Measurements from ENCODE around the gene CRLF1. TPM values are rescaled to one million over a fixed set of nuclear protein-coding genes. Genes with fewer than 3 reads are reported as not detected.
A peak's percentile ranks its signal among the peaks of the same experiment; 100 is the strongest.
"Not testable (repeated sequence)": the region's sequence is repeated elsewhere in the genome, so short reads cannot be mapped to it uniquely, and the experiment has no call there.

CRLF1 gene
- polyA plus RNA-seq, 1 donor = 3.4 TPM

GRCh38 chr19:18592732-18593131, 13.9 kb downstream of the CRLF1 start:
- DNase-seq = not testable (repeated sequence)

- no peak for DNase-seq
Observed at GRCh38 chr19:18591735-18592385, 14.7 kb downstream of the CRLF1 start.

- DNase-seq = peak; percentile 83
Observed at GRCh38 chr19:18590273-18591272, 16.0 kb downstream of the CRLF1 start.

DNA sequence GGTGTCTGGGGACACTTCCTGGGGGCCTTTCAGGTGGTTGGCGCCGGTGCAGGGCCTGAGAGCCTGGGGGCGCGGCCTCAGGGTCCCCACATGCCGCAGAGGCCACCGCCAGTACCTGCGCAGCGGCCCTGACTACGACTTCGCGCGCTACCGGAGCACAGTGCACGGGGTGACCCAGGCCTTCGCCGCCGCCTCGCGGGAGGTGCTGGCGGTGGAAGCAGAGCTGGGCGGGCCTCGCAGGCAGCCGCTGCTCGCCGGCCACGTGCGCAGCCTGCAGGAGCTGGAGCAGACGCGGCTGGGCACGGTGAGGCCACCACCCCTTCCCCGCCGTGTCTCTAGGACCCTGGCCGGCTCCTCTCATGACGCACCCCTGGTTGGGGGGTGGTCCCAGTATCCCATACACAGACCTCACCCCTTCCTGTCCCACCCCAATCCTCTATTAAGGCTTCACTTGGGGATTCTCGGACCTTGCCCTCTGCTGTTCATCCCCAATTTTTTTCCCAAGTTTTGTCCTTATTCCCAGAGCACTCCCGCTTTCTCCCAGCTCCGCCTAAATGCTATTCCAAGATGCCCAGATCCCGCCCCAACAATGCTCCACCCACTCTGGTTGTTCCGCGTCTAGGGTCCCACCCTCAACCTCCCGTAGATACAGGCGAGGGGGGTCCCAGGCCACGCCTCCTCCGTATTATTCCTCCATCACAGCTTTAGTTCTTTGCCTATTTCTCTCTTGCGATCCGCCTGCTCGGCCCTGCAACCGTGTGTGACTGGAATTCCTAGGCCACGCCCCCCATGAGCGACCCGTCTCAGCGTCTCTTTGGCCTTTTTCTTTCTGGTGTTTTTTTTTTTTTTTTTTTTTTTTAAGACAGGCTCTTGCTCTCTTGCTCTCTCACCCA, 17.0 kb downstream of the CRLF1 start:
- DNase-seq = peak; percentile 66

- DNase-seq = peak; percentile 84
Observed at GRCh38 chr19:18588611-18589379, 17.8 kb downstream of the CRLF1 start, which contains the start of gene REX1BD. Gene REX1BD (plus strand): TSS chr19:18588798. CDS start chr19:18588802, 4 bp downstream.

- DNase-seq = no peak
Observed at GRCh38 chr19:18587962-18588610, 18.5 kb downstream of the CRLF1 start.

DNA sequence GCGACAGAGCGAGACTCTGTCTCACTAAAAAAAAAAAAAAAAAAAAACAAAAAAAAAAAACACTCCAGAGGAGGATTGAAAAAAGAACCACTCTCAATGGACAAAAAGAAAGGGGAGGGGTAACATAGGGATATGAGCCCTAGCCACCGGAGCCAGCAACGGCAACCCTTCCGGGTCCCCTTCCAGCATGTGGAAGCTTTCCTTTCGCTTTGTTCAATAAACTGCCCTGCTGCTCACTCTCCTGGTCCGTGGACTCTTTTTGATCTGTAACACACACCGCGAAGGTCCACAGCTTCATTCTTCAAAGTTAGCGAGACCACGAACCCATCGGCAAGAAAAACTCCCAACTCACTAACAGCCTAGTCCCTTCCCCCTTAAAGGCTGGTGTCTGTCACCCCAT, 19.0 kb downstream of the CRLF1 start:
- no peak for DNase-seq

DNA sequence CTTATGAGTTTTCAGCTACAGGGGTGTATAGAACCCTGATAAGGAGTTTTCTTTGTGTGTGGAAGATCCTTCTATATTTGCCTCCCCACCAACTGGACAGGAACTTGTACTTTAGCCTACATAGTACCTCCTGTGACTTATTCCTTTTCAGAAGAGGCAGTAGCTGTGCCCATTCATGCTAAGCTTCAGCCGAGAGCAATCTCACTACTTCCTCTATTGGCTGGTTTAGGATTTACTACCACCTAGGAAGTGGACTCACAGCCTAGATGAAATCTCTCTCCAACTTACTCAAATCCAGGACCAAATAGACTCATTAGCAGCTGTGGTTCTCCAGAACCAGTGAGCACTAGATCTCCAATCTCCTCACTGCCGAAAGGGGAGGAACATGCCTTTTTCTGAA, 20.3 kb downstream of the CRLF1 start:
- no peak for DNase-seq

DNA sequence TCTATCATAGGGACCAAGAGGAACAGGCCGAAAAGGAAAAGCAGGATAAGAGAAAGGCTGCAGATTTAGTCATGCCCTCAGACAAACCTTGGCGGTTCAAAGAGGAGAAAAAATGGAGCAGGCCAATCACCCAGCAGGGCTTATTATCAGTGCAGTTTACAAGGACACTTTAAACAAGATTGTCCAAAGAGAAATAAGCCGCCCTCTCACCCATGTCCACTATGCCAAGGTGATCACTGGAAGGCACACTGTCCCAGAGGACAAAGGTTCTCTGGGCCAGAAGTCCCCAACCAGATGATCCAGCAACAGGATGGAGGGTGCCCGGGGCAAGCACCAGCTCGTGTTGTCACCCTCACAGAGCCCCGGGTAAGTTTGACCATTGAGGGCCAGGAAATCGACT, 26.3 kb downstream of the CRLF1 start:
- DNase-seq = no peak

- no peak for DNase-seq
Observed at GRCh38 chr19:18577365-18577914, 29.2 kb downstream of the CRLF1 start.

- DNase-seq = no peak
Observed at GRCh38 chr19:18576383-18576782, 30.2 kb downstream of the CRLF1 start.

DNA sequence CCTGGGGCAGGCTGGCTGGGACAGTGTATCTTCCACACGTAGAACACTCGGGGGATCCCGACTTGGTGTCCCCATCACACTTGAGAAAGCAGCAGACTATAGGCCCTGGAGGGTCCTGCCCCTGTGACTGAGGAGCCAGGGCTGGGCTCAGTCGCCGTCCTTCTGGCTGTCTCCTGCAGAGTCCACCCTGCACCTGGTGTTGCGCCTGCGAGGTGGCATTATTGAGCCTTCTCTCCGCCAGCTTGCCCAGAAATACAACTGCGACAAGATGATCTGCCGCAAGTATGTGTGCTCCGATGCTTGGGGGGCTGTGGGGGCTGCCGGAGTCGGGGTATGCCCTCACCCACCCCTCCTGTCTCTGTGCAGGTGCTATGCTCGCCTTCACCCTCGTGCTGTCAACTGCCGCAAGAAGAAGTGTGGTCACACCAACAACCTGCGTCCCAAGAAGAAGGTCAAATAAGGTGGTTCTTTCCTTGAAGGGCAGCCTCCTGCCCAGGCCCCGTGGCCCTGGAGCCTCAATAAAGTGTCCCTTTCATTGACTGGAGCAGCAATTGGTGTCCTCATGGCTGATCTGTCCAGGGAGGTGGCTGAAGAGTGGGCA, 31.8 kb downstream of the CRLF1 start:
- no peak for DNase-seq

DNA sequence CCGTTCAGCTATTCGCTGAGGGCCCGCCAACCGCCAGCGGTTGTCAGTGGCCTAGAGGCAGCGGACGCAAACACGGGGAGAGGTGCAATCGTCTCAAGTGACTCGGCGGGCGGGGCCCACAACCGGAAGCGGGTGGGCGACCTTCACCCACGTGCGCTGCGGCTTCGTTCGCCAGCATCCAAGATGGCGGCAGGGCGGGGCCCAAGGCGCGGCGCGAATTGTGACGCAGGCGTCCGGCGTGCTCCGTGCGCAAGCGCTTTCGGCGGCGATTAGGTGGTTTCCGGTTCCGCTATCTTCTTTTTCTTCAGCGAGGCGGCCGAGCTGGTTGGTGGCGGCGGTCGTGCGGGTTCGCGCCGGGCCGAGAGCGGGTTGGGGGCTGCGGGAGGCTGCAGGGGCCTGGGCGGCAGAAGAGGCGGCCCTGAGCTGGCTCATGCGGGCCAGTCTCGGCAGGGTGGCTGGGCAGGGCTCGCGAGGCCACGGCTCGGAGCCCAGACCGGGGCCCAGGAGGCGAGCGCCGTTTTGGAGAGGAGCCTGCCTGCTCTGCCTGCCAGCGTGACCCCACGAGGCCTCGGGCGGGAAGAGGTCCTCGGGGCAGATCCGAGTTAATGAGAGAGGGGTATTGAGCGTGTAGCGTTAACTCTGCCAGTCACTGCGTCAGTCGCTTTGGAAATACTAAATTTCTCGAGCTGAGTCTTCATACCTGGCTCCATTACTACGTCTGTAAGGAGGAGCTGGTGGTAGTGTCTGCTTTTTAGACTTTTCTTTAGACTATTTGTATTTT, 34.8 kb downstream of the CRLF1 start, which contains the start of gene UBA52:
TSS of gene UBA52 (plus strand) at position 294 of the 781 bp plus-strand sequence. CDS start 1,444 bp downstream, outside the sequence.
- DNase-seq = peak; percentile 97

DNA sequence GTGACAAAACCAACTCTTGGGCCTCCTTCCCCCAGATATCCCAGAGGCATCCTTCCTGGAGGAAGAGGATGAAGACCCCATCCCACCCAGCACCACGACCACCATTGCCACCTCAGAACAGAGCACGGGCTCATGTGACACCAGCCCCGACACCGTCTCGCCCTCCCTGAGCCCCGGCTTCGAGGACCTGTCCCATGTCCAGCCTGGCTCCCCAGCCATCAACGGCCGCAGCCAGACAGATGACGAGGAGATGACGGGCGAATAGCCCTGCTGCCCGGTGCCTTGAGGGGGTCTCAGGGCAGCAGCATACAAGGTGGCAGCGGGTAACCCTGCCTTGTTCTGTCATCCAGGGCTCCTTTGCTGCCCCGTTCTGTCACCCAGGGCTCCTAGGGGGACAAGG, 38.2 kb downstream of the CRLF1 start:
- DNase-seq = no peak

- no peak for DNase-seq
Observed at GRCh38 chr19:18566953-18567352, 39.6 kb downstream of the CRLF1 start.

- no peak for DNase-seq
Observed at GRCh38 chr19:18562086-18562485, 44.5 kb downstream of the CRLF1 start.

DNA sequence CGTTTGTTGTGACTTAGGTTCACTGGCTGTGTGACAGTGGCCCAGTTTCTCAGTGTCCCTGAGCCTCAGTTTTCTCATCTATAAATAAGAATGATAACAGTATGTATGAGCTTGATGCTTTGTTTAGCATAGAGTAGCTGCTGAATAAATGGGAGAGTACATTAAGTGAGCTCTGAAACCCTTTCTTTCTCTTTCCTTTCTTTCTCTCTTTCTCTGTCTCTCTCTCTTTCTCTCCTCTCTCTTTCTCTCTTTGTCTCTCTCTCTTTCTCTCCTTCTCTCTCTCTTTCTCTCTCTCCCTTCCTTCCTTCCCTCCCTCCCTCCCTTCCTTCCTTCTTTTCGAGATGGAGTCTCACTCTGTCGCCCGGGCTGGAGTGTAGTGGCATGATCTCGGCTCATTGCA, 46.9 kb downstream of the CRLF1 start:
- no peak for DNase-seq

- DNase-seq = no peak
Observed at GRCh38 chr19:18558604-18559003, 48.0 kb downstream of the CRLF1 start.

GRCh38 chr19:18558202-18558555, 48.4 kb downstream of the CRLF1 start:
- DNase-seq = no peak

Measured in left kidney (tissue), 2 donors.